LNCaP clone FGC (cell line): ENCODE measurements around the gene LY9.

Experiments
- DNase-seq: peaks from one replicate; pipeline ENCODE4 v3.0.0-alpha.2; 2011; ENCODE audit warnings: low read depth
- H3K4me3 ChIP-seq: 2 replicates; pipeline ENCODE4 v1.5.1; 2011; ENCODE audit warnings: mild to moderate bottlenecking, low read depth, low read length, control low read depth
- TF ChIP-seq, protein P1 (sequence below): IDR thresholded peaks from 2 replicates; pipeline ENCODE4 v1.5.1; 2012; ENCODE audit warnings: mild to moderate bottlenecking; ENCODE audit not compliant: control insufficient read depth, insufficient read depth; ENCODE audit errors: extremely low read depth

The LY9 gene, protein sequence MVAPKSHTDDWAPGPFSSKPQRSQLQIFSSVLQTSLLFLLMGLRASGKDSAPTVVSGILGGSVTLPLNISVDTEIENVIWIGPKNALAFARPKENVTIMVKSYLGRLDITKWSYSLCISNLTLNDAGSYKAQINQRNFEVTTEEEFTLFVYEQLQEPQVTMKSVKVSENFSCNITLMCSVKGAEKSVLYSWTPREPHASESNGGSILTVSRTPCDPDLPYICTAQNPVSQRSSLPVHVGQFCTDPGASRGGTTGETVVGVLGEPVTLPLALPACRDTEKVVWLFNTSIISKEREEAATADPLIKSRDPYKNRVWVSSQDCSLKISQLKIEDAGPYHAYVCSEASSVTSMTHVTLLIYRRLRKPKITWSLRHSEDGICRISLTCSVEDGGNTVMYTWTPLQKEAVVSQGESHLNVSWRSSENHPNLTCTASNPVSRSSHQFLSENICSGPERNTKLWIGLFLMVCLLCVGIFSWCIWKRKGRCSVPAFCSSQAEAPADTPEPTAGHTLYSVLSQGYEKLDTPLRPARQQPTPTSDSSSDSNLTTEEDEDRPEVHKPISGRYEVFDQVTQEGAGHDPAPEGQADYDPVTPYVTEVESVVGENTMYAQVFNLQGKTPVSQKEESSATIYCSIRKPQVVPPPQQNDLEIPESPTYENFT

DNA sequence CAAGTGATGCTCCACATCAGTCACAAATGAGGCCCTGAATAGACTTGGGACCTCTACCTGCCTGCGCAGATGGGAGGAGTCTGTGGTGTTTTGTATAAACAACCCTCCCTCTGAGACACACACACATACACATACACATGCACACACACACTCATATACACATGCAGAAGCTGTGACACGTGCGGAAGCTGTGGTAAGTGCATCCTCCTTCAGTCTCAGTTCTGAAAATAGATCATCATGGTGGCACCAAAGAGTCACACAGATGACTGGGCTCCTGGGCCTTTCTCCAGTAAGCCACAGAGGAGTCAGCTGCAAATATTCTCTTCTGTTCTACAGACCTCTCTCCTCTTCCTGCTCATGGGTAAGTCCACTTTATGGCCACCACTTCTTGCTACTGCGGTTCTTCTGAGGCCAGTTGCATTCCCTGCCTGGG lies at the start of gene LY9:
LY9 (plus strand) TSS at position 224 of the 433 bp plus-strand sequence; CDS start at position 238, 14 bp downstream.
- TF ChIP-seq, protein P1, sequence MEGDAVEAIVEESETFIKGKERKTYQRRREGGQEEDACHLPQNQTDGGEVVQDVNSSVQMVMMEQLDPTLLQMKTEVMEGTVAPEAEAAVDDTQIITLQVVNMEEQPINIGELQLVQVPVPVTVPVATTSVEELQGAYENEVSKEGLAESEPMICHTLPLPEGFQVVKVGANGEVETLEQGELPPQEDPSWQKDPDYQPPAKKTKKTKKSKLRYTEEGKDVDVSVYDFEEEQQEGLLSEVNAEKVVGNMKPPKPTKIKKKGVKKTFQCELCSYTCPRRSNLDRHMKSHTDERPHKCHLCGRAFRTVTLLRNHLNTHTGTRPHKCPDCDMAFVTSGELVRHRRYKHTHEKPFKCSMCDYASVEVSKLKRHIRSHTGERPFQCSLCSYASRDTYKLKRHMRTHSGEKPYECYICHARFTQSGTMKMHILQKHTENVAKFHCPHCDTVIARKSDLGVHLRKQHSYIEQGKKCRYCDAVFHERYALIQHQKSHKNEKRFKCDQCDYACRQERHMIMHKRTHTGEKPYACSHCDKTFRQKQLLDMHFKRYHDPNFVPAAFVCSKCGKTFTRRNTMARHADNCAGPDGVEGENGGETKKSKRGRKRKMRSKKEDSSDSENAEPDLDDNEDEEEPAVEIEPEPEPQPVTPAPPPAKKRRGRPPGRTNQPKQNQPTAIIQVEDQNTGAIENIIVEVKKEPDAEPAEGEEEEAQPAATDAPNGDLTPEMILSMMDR: no peak
- H3K4me3 ChIP-seq: no peak within 1 kb of the TSS
- no peak for DNase-seq

DNA sequence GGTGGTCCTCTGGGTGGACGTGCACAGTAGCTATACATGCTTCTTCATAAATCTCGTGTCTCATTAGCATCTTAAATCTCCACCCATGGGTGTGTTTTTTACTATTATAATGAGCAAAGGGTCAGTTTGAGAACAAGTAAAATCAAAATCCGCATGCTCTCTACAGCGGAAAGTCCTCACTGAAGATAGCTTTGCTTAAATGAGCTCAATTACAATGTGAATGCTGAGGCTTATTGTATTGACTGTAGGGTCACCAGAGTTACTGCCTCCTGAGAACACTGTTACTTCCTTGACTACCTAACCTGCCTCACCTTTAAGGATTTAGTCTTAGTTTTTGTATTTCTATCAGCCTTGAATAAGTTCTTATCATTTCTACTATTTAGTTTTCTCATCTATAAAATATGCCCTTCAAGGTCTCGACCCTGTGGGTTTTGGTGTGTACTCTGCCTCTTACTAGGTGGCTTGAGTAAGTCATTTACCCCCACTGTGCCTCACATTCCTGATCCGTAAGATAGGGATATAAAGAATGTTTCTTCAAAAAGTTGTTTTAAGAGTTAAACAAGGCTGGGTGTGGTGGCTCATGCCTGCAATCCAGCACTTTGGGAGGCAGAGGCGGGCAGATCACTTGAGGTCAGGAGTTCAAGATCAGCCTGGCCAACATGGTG lies 49.0 kb upstream of the LY9 start:
- no peak overlapping the region for H3K4me3 ChIP-seq
- TF ChIP-seq, protein P1: no peak
- DNase-seq: no peak

DNA sequence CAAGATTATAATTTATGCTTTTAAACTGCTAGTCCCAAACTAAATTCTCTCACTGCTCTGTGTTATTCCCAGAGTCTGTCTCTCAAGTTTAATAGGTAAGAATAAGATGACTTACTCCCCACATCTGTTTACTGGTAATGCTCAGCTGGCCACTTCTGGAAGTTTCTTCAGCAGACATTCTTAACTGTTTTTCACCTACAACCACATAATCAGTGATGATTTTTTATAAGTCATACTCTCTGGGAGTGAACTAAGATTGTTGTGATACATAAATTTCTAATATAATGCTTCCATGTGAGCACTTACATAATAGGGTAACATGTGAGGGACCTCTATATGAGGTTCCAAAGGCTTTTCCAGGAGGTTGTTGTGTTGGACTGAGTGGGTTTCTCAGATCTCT lies 48.3 kb upstream of the LY9 start:
- no peak for DNase-seq
- TF ChIP-seq, protein P1: no peak
- H3K4me3 ChIP-seq: no peak overlapping the region

DNA sequence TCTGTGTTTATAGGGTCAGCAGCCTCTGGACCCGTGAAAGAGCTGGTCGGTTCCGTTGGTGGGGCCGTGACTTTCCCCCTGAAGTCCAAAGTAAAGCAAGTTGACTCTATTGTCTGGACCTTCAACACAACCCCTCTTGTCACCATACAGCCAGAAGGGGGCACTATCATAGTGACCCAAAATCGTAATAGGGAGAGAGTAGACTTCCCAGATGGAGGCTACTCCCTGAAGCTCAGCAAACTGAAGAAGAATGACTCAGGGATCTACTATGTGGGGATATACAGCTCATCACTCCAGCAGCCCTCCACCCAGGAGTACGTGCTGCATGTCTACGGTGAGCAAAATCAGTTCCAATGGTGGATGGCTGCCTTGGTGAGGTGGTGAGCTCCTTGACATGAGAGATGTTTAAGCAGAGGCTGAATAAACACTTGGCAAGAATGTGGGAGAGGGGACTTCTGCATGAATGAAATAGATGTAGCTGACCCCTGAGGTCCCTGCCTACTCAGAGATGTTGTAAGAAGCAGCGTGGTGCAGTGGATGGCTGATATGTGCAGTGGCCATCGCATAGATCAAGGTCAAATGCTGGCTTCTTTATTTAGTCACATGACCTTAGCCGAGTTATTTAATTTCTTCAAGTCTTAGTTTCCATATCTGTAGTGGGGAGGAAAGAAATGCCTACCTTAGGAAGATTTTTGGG lies 47.6 kb upstream of the LY9 start:
- no peak overlapping the region for H3K4me3 ChIP-seq
- TF ChIP-seq, protein P1: peak; percentile 29
- DNase-seq: no peak

DNA sequence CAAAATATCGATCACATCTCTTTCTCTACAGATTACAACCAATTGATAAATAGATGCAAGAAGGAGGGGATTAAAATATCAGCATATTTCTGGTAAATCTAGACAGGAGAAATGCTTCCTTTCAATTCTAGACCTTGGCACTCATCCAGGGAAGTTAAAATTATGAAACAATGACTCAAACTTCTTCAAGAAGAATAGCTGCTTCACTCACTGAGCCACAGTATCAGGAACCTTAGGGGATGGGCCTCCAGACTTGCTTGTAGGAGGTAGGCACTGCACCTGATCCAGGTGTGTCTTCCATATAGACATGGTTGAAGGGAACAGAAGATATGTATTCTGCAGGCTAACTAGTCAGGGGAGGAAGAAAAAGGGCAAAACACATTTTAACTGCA lies 47.1 kb upstream of the LY9 start:
- H3K4me3 ChIP-seq: no peak overlapping the region

DNA sequence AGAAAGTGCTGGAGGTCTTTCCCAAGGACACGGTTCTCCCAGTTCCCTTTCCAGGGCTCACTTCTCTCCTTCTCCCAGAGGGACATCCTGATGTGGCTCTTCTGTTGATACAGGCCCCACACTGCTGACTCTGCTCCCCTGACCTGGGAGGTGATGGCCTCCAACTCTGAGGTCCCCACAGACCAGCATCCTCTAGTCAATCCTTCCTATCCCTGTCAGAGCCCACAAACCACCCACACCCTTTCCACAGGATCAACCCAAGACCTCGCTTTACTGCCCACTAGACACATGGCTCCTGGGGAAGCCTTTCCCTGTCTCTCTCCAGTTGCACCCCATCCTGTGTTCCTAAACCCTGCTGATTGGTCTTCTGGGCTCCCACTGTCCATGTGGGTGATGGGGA lies 45.4 kb upstream of the LY9 start:
- H3K4me3 ChIP-seq: no peak overlapping the region
- DNase-seq: no peak
- TF ChIP-seq, protein P1: no peak

More for the DNA sequence above, 47.1 kb upstream of the LY9 start:
- TF ChIP-seq, protein P1: no peak
- no peak for DNase-seq
